HL-60 (cell line): ENCODE measurements around the gene TCTN1.

ENCODE experiments used
- CTCF ChIP-seq: IDR thresholded peaks from one replicate; pipeline ENCODE4 v1.5.1; 2011; ENCODE audit warnings: low read length, control low read depth, inconsistent platforms; ENCODE audit not compliant: insufficient read depth
- GABPA ChIP-seq: IDR thresholded peaks from 2 replicates; pipeline ENCODE4 v1.6.1; 2012; ENCODE audit warnings: low read depth
- POLR2AphosphoS5 ChIP-seq: IDR thresholded peaks from 2 replicates; pipeline ENCODE4 v1.6.1; 2012; ENCODE audit warnings: low read depth
- REST ChIP-seq: IDR thresholded peaks from 2 replicates; pipeline ENCODE4 v1.6.1; 2012; ENCODE audit warnings: low read depth; ENCODE audit not compliant: insufficient replicate concordance

GRCh38 chr12:110591451-110592051 lies 22.4 kb upstream of the TCTN1 start:
- TF ChIP-seq GABPA: no peak
- TF ChIP-seq CTCF: no peak
- TF ChIP-seq REST: no peak
- TF ChIP-seq POLR2AphosphoS5: no peak
